HG03520 (cell line): ENCODE results near the gene CREB3.

Experiments used
- ATAC-seq: cut with Tn5 transposase; IDR thresholded peaks from one replicate; pipeline ENCODE4 v1.9.1; 2021; ENCODE audit warnings: mild to moderate bottlenecking, moderate library complexity; ENCODE audit not compliant: unreplicated experiment

Gene CREB3

DNA sequence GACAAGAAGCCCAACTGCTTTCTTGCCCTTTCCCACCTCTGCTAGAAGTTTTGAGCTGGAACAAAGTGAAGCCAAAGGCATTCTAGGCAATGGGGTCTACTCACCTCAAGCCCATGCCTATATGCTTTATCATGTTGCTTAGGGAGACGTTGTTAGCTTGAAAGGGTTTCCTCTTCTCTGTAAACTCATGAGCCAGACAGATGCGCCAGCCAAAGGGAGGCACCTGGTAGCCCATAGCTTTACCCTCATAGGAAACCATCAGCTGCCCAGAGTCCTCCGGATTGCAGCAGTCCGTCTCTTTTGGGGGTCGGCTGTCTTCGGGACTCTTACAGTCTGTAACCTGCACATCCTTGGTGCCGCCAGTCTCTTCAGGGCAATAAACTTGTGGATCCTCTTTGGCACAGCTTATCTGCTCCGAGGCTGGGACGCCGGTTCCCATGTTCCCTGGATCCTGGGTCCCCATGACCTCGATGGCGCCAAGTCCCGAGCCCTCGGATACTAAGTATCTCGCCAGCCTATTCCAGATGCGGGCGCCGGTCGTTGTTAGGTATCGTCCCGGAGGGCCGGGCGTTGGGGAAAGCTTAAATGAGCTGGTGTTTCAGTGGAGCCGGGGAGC is 15.9 kb downstream of the CREB3 start:
- ATAC-seq = no peak

DNA sequence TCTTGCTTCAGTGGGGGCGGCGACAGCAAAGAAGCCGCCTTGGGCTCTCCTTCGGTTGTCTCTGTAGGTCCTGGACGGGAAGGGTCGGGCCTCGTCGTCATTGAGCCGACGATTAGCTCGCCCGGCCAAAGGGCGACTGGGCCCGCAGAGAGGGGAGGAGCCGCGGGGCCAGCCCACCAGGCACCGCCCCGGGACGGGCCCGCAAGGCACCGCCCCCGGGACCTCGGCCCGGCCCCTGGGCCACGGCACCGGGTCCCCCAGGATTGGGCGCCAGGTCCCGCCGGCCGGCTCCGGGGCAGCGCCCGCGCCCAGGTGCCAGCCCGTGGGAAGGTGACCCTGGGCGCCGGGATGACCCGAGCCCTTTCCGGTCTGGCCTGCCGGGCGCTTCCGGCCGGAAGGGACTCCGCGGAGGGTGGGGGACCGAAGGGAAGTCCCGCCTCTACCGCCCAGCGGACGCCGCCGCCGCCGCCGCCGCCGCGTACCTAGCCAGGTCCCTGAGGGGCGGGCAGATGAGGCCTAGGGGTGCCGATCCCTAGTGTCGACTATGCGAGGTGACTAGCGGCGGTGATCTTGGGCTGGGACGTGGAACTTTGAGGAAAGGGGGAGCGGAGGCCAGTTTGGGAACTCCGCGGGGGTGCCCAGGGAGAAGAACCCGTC is 16.5 kb downstream of the CREB3 start, which contains the start of the genes GBA2 and RGP1:
Gene GBA2 (minus strand): TSS at position 371 of the 657 bp plus-strand sequence. CDS start 524 bp downstream, outside the sequence.
Gene RGP1 (plus strand): TSS at position 430 of the 657 bp plus-strand sequence. CDS start 469 bp downstream, outside the sequence.
- peak; percentile 64 for ATAC-seq

DNA sequence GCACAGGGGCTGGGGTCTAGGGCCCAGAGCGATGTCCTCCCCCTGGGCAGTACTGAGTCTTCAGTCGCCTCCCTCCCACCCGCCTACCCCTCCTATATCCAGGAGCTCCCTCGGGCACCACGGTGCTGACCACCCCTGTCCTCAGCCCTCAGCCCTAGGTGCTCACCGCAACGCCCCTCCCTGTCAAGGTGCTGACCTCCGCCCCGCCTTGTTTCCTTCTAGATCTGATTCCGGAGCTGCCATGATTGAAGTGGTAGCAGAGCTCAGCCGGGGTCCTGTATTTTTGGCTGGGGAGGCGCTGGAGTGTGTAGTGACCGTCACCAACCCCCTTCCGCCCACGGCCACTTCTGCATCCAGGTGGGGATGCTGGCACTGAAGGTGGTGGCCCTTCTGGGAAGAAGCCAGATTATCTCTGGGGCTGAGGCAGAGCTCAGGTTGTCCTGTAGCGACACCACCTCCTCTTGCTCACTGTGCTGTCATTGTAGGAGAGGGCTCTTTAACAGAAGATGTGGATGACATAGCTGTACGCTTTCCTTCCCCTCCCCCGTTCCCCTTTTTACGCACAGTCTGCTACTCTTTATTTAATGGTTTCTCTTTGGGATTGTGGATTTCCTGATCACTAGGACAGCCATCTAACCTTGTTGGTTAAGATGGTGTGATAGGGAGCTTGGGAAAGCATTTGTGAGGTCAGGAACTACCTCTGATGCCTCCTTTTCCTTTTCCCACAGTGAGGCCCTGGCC is 17.2 kb downstream of the CREB3 start:
- ATAC-seq = no peak

DNA sequence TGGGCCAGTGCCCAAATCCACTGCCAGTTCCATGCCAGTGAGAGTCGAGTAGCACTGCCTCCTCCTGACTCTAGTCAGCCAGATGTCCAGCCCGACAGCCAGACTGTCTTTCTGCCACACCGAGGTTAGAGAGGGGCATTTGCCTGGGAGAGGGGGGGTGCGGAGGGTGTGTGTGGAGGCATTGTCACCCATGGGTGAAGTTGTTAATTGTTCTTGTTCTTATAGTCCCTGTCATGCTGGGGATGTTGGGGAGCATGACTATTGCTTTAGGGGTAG is 17.7 kb downstream of the CREB3 start:
- no peak for ATAC-seq

DNA sequence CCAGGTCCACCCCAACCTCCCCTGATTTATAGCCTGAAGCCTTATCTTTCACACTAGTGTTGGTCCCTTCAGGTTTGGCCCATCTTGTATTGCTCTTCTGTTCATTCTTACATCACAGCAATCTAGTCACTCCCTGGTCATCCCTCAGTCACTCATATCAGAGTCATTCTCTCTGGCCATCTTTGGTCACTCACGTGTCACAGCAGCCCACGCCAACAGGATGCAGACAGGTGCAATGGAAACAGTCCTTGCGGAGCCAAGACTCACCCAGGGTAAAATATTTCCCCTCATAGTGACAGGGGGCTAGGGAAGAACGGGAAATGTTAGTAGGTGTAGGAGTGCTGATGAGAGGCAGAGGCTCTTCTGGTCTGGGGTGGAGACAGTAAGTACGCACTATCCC is 21.0 kb downstream of the CREB3 start:
- ATAC-seq = no peak

DNA sequence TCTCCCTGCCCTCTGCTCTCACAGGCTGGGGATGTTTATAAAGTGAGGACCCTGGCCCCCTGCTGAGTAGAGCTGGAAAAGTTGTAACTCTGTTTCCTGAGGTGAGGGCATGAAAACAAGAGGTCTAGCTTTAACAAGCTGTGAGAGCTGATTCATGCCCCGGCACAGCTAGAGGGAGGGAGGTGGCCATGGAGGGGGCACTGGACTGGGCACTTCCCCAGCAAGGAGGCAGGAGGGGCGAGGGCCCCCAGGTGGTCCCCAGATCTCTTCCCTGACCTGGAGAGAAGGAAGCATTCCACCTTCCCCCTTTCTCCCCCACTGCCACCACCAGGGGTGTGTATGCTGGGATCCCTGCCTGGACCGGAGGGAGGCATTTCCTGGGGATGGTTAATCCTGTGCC is 21.8 kb downstream of the CREB3 start, which contains the start of gene MSMP:
Gene MSMP (minus strand): TSS at position 13 of the 400 bp plus-strand sequence. CDS start 147 bp downstream, outside the sequence.
- ATAC-seq = no peak

DNA sequence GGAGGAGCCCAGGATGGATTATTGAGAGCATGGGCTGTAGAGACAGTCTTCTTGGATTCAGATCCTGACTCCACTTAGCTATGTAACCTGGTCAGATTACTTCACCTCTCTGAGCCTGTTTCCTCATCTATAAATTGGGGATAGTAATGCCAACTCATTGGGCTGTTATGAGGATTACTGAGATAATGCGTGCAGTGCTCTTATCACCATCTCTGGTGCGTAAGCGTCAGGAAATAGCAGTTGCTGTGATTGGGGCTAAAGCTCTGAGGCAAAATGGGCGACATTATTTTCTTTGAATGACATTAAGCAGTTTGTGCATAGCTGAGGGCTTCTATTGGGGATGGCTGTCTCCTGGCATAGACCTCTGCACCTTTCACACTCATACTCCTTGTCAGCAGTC is 22.6 kb downstream of the CREB3 start:
- no peak for ATAC-seq

DNA sequence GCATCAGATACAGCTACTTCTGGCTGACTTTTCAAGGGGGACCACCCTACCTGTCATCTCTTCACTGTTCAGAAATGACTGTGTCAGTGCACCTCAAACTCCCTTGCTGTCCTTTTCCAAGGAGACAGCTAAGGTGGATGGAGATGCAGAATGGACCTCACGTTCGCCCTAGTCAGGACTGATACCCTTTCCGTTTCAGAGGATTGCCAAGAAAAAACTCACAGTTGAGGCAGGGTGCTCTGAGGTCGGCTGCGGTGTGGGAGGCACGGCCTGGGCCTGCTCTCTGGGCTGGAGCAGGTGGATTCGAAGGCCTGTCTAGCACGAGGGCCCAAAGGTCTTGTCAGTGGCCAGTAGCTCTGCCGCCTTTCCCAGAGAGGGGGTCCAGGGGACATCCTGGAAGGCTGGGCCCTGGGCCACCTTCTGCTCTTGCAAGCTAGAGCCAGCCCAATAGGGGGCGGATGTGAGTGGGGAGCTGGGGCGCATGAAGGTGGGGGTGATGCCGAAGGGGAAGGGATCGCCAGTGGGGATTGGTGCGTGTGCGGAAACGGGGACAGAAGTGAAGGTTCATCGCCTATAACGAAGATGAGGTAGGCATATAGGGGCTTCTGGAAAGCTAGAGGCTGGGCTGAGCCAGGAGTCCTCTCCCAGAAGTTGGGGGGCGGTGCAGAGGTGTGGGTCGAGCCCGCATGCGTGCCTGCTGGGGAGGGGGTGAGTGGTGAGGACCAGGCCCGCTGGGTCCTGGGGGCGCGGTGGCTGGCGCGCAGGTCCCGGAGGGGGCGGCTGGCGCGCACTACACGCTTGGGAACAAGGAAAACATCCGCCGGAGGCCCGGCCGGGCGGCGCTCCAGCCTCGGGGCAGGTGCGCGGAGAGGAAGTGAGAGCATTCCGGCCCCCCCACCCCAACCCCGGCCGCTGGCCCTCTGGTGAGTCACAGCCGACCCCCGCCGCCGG is 24.1 kb downstream of the CREB3 start:
- no peak for ATAC-seq

DNA sequence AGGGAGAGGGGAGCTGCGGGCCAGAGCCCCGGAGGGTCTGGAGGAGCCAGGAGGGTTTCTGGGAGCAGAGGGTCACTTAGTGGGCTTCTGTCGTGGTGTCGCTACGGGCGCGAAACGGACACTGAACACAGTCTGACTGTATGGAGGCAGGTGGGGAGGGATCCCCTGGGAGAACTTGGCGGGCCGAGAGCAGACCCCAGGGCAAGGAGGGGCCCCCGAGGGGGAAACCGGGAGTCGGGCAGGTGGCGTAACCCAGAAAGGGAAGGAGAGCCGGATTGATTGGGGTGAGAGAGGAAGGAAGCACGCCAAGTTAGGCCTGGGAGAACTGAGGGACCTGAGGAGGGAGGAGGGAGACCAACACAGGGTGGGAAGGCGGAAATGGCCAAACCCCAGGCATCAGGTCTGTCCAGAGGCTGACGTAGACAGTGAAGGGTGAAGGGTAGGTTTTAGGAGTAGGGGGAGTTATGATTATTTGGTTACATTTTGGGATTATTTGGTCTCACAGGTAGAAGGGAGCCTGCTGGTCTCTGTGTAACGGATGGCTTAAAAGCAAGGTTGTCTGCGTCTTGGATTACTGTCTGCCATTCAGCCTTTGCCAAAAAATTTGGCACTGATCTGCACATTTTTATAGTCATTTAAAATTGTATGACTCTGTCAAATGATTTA is 24.9 kb downstream of the CREB3 start:
- no peak for ATAC-seq

DNA sequence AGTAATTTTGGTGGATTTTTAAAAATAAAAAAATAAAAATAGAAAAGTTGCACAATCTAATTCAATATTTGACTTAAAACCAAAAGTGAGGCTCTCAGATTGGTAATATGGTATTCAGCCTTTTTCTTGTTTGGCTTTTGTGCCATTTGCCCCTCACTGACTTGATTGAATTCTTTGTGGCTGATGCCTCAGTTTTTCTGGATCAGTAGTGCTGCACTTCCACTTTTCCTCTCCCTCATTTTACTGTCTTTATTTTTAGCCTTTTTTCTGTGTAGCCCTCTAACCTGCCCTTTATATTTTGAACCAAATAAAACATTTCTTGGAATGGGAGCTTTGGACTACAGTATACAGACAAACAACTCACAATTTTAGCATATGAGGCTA is 25.4 kb downstream of the CREB3 start:
- ATAC-seq = no peak

DNA sequence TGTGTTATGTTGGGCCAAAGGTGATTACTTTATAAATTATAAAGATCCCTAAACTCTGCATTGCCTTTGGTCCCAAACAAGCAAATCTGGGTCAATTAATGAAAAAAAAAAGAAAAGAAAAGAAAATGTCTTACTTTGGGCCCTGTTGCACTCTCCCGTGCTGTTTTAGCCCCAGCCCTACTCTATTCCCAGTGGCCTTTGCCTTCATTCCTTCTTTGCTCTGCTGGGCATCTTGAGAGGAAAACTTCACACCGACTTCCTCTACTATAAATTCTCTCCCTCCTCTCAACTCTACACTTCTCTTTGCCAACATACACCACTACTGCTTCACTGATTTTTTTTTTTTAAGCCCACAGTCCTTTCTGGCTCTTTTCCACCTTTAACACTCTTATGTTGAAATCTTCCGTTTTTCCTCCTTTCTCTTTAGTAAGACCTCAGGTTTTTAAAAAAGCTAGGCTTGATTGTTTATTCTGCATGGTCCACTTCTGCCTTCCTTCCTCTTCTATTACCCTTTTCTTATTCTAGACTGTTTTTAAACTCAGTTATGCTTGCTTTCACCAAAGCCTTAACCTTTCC is 26.1 kb downstream of the CREB3 start:
- ATAC-seq = no peak

DNA sequence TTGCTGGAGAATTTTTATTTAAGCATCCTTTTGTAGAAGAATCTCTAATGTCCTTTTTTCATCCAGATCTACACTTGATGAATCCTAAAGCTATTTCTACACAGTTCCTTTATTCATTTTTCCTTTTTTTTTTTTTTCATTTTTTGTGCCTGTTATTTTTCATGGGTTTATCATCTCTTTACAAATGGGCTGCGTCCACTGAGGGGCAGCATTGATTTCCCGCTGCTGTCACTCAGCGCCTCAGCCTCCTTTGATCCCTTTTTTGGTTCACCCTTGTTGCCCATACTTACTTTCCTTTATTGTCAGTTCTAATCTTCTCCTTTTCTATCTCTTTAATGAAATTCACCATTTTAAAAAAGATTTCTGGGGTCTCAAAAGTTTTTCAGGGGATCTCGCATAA is 27.3 kb downstream of the CREB3 start:
- ATAC-seq = no peak

DNA sequence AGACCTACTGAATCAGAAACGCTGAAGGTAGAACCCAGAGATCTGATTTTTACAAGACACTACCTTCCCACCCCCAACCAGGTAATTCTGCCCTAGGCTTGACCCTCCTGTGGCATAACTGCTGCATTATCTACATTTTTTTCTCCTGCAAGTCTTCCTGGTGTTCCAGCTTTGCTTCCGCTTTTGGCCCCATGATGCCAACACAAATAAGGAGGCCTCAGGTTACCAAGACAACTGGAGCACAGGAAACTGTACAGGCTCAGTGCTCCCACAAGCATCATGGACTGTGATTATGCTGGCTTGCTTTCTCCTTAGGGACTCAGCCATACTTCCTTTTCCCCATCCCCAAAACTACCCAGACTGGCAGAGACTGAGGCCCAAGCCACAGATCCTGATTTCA is 28.2 kb downstream of the CREB3 start:
- no peak for ATAC-seq

DNA sequence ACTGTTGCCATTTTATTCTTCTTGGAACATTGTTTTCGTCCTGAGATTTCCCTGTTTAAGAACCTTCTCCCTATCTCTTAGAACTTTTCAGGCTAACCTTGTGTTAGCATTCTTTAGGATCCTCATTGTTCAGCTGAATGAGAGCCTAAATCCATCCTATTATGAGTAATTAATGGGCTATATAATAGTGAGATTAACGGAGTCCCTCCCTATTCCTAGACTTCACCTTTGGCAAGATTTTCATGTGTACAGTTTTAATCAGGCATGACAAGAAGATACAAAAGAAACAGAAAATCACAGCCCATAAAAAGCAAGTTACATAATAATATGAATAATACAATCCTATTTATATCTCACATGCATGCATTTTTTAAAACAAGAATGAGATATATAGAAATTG is 30.7 kb downstream of the CREB3 start:
- no peak for ATAC-seq

DNA sequence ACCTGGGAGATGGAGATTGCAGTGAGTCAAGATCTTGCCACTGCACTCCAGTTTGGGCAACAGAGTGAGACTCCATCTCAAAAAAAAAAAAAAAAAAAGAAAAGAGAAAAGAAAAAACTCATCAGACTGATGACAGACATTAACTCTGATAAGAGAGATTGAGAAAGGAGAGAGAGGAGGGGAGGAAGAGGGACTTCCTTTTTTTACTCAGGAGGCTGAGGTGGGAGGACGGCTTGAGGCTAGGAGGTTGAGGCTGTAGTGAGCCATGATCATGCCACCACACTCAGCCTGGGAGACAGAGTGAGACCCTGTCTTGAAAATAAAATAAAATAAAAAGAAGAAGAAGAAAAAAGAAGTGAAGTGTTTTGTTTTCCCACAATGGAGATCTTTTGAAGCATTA is 31.3 kb downstream of the CREB3 start:
- no peak for ATAC-seq

DNA sequence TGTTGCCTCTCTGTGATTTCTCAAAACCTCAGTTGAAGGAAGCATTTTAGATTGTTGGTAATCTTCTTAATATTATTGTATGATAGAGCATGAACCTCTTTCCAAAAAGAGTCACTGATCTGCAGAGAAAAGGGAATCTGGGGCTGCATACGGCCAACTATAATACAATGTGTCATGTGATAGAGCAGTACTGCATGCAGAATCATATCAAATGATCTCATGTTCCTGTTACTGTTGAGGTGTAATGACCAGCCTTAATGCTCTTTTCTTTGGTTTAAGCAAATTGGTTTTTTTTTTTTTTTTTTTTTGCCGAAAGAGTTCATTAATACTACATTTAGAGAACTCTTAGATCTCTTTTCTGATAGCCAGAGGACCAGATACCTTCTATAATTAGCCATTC is 34.5 kb downstream of the CREB3 start:
- ATAC-seq = no peak

DNA sequence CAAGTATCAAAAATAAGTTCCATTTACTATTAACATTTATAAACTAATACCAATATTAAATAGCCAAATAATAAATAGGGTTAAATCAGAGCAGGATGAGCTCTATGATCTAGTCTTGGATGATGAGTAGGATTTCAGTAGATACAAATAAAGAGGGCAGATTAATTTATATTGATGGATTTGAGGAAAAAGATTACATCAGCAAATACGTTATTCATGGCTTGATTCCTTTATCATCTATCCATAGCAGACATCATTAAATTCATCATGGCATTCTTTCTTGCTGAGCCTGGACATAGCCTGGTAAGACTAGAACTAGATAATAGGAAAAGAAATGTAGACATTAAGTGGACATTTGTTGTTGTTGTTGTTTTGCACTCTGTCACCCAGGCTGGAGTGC is 35.0 kb downstream of the CREB3 start:
- no peak for ATAC-seq

DNA sequence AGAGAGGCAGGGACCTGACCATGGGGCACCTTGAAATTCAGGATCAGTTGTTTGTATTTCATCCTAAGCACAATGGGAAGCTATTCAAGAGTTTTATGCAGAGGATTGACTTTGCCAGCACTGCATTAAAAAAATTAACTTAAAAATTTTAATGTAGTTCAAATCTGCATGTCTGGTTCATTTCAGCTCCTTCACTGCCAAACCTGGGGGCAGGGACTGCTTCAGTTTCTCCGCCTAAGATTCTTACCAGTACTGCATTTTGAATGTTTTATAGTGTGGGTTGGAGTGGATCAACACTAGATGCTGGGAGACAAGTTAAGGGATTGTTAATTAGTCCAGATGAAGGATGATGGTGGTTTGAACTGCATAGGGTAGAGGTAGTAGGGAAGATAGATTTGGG is 37.3 kb downstream of the CREB3 start:
- ATAC-seq = no peak

DNA sequence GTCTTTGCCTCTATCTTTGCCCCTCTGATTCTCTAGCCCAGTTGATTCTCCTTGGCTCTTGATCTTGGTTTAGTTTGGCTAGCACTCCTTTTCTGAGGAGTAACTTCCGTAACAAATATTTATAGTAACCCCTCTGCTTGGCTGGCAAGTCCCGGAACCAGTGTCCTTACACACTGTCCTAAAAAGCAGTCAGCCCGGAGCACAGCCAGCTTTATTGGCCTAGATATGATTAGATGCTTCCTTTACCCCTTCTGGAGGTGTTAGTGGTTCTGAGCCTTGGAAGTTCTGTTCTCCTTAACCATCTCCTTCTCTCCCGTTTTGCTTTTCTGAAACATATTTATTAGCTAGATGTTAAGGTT is 38.6 kb downstream of the CREB3 start:
- no peak for ATAC-seq

DNA sequence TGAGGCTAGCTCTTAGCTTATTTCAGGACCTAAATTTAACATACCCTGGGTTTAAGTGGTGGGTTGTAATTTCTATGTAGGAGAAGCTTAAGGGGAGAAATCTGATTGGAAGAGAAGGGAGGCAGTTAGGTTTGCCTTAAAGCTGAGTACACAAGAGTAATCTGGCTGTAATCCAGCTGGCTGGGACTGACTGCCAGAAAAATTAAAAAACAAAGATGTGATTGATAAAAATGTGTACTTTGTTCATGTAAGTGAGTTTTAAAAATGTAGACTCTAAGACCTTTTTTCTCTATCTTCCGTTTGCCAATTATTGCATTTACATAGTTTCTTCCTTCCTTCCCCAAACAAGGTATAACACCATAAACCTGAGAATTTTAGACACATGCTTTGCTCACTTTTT is 39.1 kb downstream of the CREB3 start:
- no peak for ATAC-seq
